HG03139 (cell line): Measurements from ENCODE around the gene GRAMD1B.
A peak's percentile ranks its signal among the peaks of the same experiment; 100 is the strongest.

Experiments used
- ATAC-seq: cut with Tn5 transposase; IDR thresholded peaks from one replicate; pipeline ENCODE4 v1.9.1; 2021; ENCODE audit not compliant: unreplicated experiment

GRAMD1B gene

GRCh38 chr11:123624974-123625373 is 194.9 kb downstream of the GRAMD1B start:
- no peak for ATAC-seq

GRCh38 chr11:123628936-123629683 is 199.0 kb downstream of the GRAMD1B start:
- ATAC-seq, result no peak

- ATAC-seq, result no peak
Measured at GRCh38 chr11:123630126-123630608, 200.1 kb downstream of the GRAMD1B start.

GRCh38 chr11:123640029-123640428 is 210.0 kb downstream of the GRAMD1B start:
- ATAC-seq, result no peak

- ATAC-seq, result peak; percentile 70
Measured at GRCh38 chr11:123640677-123641494, 210.8 kb downstream of the GRAMD1B start.

GRCh38 chr11:123641495-123641840 is 211.4 kb downstream of the GRAMD1B start:
- no peak for ATAC-seq

- no peak for ATAC-seq
Measured at GRCh38 chr11:123642435-123642834, 212.4 kb downstream of the GRAMD1B start.

- ATAC-seq, result no peak
Measured at GRCh38 chr11:123645286-123645975, 215.4 kb downstream of the GRAMD1B start.

- ATAC-seq, result no peak
Measured at GRCh38 chr11:123650901-123651300, 220.8 kb downstream of the GRAMD1B start.

- ATAC-seq, result no peak
Measured at GRCh38 chr11:123652599-123652998, 222.5 kb downstream of the GRAMD1B start.

- ATAC-seq, result no peak
Measured at GRCh38 chr11:123653483-123653826, 223.4 kb downstream of the GRAMD1B start.

GRCh38 chr11:123653827-123654565 is 223.9 kb downstream of the GRAMD1B start:
- no peak for ATAC-seq

- ATAC-seq, result no peak
Measured at GRCh38 chr11:123654566-123655081, 224.6 kb downstream of the GRAMD1B start, which contains the start of gene SCN3B. SCN3B (minus strand) TSS chr11:123654624; CDS start chr11:123653801, 823 bp downstream.

- no peak for ATAC-seq
Measured at GRCh38 chr11:123659311-123659710, 229.2 kb downstream of the GRAMD1B start.

- ATAC-seq, result peak; percentile 80
Measured at GRCh38 chr11:123659965-123660364, 229.9 kb downstream of the GRAMD1B start.

- ATAC-seq, result no peak
Measured at GRCh38 chr11:123665306-123665705, 235.2 kb downstream of the GRAMD1B start.

- ATAC-seq, result no peak
Measured at GRCh38 chr11:123670081-123670480, 240.0 kb downstream of the GRAMD1B start.

GRCh38 chr11:123671534-123671933 is 241.5 kb downstream of the GRAMD1B start:
- no peak for ATAC-seq

- no peak for ATAC-seq
Measured at GRCh38 chr11:123672568-123672967, 242.5 kb downstream of the GRAMD1B start.

GRCh38 chr11:123674297-123674696 is 244.2 kb downstream of the GRAMD1B start:
- ATAC-seq, result no peak
